Common myeloid progenitor, CD34-positive (primary cell): Measurements from ENCODE around the gene TWIST1.

Experiments used
- CTCF ChIA-PET: fragments of 350-600 bp; sonication (Branson Sonifier 250); formaldehyde crosslinking; loops from one replicate; lab custom pipeline; 2021; ENCODE audit warnings: antibody characterized with exemption; lab: Charles Lee
- POLR2A ChIA-PET: fragments of 350-600 bp; sonication (Branson Sonifier 250); formaldehyde crosslinking; loops from one replicate; lab custom pipeline; 2021; ENCODE audit warnings: antibody characterized with exemption; lab: Charles Lee
- DNase-seq, 3 donors: peaks; one replicate each; pipeline versions ENCODE4 v3.0.0 to v3.0.0-alpha.2; 2013
- H3K27ac ChIP-seq, 2 experiments: 1 replicate in 1 of 2; 2 replicates in 1 of 2; pipeline ENCODE4 v1.7.0; 2013; ENCODE audit warnings: inconsistent platforms in 2 of 2, low read length in 2 of 2, mild to moderate bottlenecking in 2 of 2, low read depth in 1 of 2, moderate library complexity in 1 of 2; ENCODE audit not compliant: severe bottlenecking in 2 of 2, insufficient read depth in 1 of 2, poor library complexity in 1 of 2
- H3K27me3 ChIP-seq, 5 experiments: replicated peaks in 2 of 5; 1 replicate in 3 of 5; 2 replicates in 2 of 5; pipeline versions ENCODE4 v1.6.1 to v1.7.0; 2013; ENCODE audit warnings: low read length in 4 of 5, mild to moderate bottlenecking in 2 of 5, moderate library complexity in 2 of 5, inconsistent platforms in 1 of 5; ENCODE audit not compliant: insufficient read depth in 5 of 5, control insufficient read depth in 4 of 5
- H3K36me3 ChIP-seq, 4 experiments: 1 replicate in 2 of 4; 2 replicates in 2 of 4; pipeline versions ENCODE4 v1.6.1 to v1.7.0; 2013; ENCODE audit warnings: low read length in 3 of 4, control low read depth in 1 of 4, mild to moderate bottlenecking in 1 of 4; ENCODE audit not compliant: control insufficient read depth in 4 of 4, insufficient read depth in 4 of 4
- H3K4me1 ChIP-seq, 4 experiments: 1 replicate in 3 of 4; 2 replicates in 1 of 4; pipeline versions ENCODE4 v1.6.1 to v1.7.1; 2013; ENCODE audit warnings: low read length in 3 of 4, mild to moderate bottlenecking in 3 of 4, control low read depth in 1 of 4, inconsistent platforms in 1 of 4, moderate library complexity in 1 of 4; ENCODE audit not compliant: control insufficient read depth in 4 of 4, insufficient read depth in 4 of 4; ENCODE audit errors: control extremely low read depth in 1 of 4
- H3K4me3 ChIP-seq, 7 experiments: 1 replicate in 4 of 7; 2 replicates in 3 of 7; pipeline versions ENCODE4 v1.5.1 to v1.7.0; 2013; ENCODE audit warnings: mild to moderate bottlenecking in 7 of 7, low read length in 6 of 7, moderate library complexity in 6 of 7, inconsistent platforms in 2 of 7, low read depth in 2 of 7, control low read depth in 1 of 7; ENCODE audit not compliant: insufficient read depth in 4 of 7, control insufficient read depth in 1 of 7; ENCODE audit errors: extremely low read depth in 1 of 7
- H3K9me3 ChIP-seq, 5 experiments: 1 replicate in 4 of 5; 2 replicates in 1 of 5; pipeline versions ENCODE4 v1.6.1 to v1.7.1; 2013; ENCODE audit warnings: low read length in 4 of 5, mild to moderate bottlenecking in 2 of 5, inconsistent platforms in 1 of 5, low read depth in 1 of 5, moderate library complexity in 1 of 5; ENCODE audit not compliant: control insufficient read depth in 4 of 5, insufficient read depth in 2 of 5; ENCODE audit errors: control extremely low read depth in 1 of 5
- WGBS: methylation state at CpG from one replicate; pipeline ENCODE4 v1.1.5; 2013; ENCODE audit not compliant: insufficient coverage; 5-methylcytosine and 5-hydroxymethylcytosine counted together

The TWIST1 gene

GRCh38 chr7:19119372-19119771 is 1.9 kb upstream of the TWIST1 start:
- no peak for DNase-seq
- peaks cover 0 to 31% (median 27%) of the 10 kb centered on the region in 4 experiments for H3K4me1 ChIP-seq
- peaks cover 0 to 2% (median 0%) of the 10 kb centered on the region in 5 experiments for H3K9me3 ChIP-seq
- no peak overlapping the region for H3K27ac ChIP-seq
- H3K36me3 ChIP-seq: no peaks in the 10 kb centered on the region
- CTCF ChIA-PET: interaction anchor here (0.7 to 1.9 kb wide), 11 partner anchors 9 to 1670 kb away, joined by 3 to 7 read pairs (median 4); no protein-coding TSS in a partner anchor
- WGBS: 0% methylated on average over 2 of the region's 8 CpGs
- H3K4me3 ChIP-seq: no peak overlapping the region
- peaks cover 38 to 74% (median 51%) of the 10 kb centered on the region in 5 experiments for H3K27me3 ChIP-seq
- POLR2A ChIA-PET: no interaction called here

- peak; percentile 14 to 49 (median 29) for DNase-seq
- CTCF ChIA-PET: interaction anchor here (0.7 to 1.9 kb wide), 8 partner anchors 8 to 1670 kb away, joined by 3 to 7 read pairs (median 4); no protein-coding TSS in a partner anchor
- H3K27me3 ChIP-seq: peaks cover 38 to 80% (median 57%) of the 10 kb centered on the region in 5 experiments
- 3% methylated on average over 26 of the region's 28 CpGs for WGBS
- POLR2A ChIA-PET: no interaction called here
- peaks cover 0 to 31% (median 27%) of the 10 kb centered on the region in 4 experiments for H3K4me1 ChIP-seq
- H3K27ac ChIP-seq: no peak overlapping the region
- no peaks in the 10 kb centered on the region for H3K36me3 ChIP-seq
- peak overlapping the region in 1 of 7 experiments; percentile 58 for H3K4me3 ChIP-seq
- peaks cover 0 to 2% (median 0%) of the 10 kb centered on the region in 5 experiments for H3K9me3 ChIP-seq
Observed at GRCh38 chr7:19118636-19119371, 1.4 kb upstream of the TWIST1 start.

- peak overlapping the region in 5 of 7 experiments; percentile 31 to 71 (median 65) for H3K4me3 ChIP-seq
- H3K27ac ChIP-seq: no peak overlapping the region
- no peaks in the 10 kb centered on the region for H3K36me3 ChIP-seq
- peaks cover 0 to 31% (median 27%) of the 10 kb centered on the region in 4 experiments for H3K4me1 ChIP-seq
- POLR2A ChIA-PET: no interaction called here
- DNase-seq: peak in 2 of 3 donors; percentile 16 to 46
- peaks cover 38 to 87% (median 63%) of the 10 kb centered on the region in 5 experiments for H3K27me3 ChIP-seq
- peaks cover 0 to 2% (median 0%) of the 10 kb centered on the region in 5 experiments for H3K9me3 ChIP-seq
- CTCF ChIA-PET: interaction anchor here (1.0 to 1.8 kb wide), 5 partner anchors 8 to 551 kb away, joined by 3 to 4 read pairs (median 3); no protein-coding TSS in a partner anchor
- under 1% methylated on average over 35 of the region's 51 CpGs for WGBS
Observed at GRCh38 chr7:19117870-19118608, 603 bp upstream of the TWIST1 start.

GRCh38 chr7:19116121-19117090 is 1.0 kb downstream of the TWIST1 start:
- H3K27me3 ChIP-seq: peaks cover 50 to 98% (median 73%) of the 10 kb centered on the region in 5 experiments
- no peak overlapping the region for H3K27ac ChIP-seq
- ChIA-PET POLR2A (no interaction called here), CTCF (interaction anchor here (0.9 to 1.4 kb wide), 4 partner anchors 9 to 550 kb away, joined by 3 to 4 read pairs (median 3); no protein-coding TSS in a partner anchor)
- H3K9me3 ChIP-seq: peaks cover 0 to 2% (median 0%) of the 10 kb centered on the region in 5 experiments
- DNase-seq: peak; percentile 16 to 52 (median 39)
- H3K36me3 ChIP-seq: no peaks in the 10 kb centered on the region
- WGBS: under 1% methylated on average over 39 of the region's 70 CpGs
- H3K4me1 ChIP-seq: peaks cover 0 to 37% (median 29%) of the 10 kb centered on the region in 4 experiments
- peak overlapping the region; percentile 26 to 80 (median 65) for H3K4me3 ChIP-seq

- ChIA-PET POLR2A (no interaction called here), CTCF (interaction anchor here (0.5 to 1.2 kb wide), 4 partner anchors 9 to 327 kb away, joined by 3 to 5 read pairs (median 4); no protein-coding TSS in a partner anchor)
- no peak overlapping the region for H3K27ac ChIP-seq
- peaks cover 0 to 6% (median 0%) of the 10 kb centered on the region in 5 experiments for H3K9me3 ChIP-seq
- H3K36me3 ChIP-seq: no peaks in the 10 kb centered on the region
- peak in 1 of 3 donors; percentile 5 for DNase-seq
- H3K4me3 ChIP-seq: no peak overlapping the region
- H3K27me3 ChIP-seq: peaks cover 47 to 98% (median 75%) of the 10 kb centered on the region in 5 experiments
- peaks cover 0 to 37% (median 29%) of the 10 kb centered on the region in 4 experiments for H3K4me1 ChIP-seq
- WGBS: no CpG with 5 or more reads among the region's 2 CpGs
Observed at GRCh38 chr7:19114551-19114855, 2.9 kb downstream of the TWIST1 start.

- Histone ChIP-seq H3K4me1 (peaks cover 0 to 35% (median 28%) of the 10 kb centered on the region in 4 experiments), H3K4me3 (no peak overlapping the region), H3K27me3 (peaks cover 49 to 98% (median 75%) of the 10 kb centered on the region in 5 experiments), H3K36me3 (no peaks in the 10 kb centered on the region), H3K9me3 (peaks cover 0 to 4% (median 0%) of the 10 kb centered on the region in 5 experiments), H3K27ac (no peak overlapping the region)
- peak in 2 of 3 donors; percentile 6 to 7 for DNase-seq
- CTCF ChIA-PET: interaction anchor here (0.9 to 1.7 kb wide), 5 partner anchors 9 to 327 kb away, joined by 3 to 5 read pairs (median 4); no protein-coding TSS in a partner anchor
- POLR2A ChIA-PET: no interaction called here
- no CpG with 5 or more reads among the region's 3 CpGs for WGBS
Observed at GRCh38 chr7:19113855-19114550, 3.4 kb downstream of the TWIST1 start.
